WTC11 (cell line): ENCODE results near the gene SLC9A6. TPM values are rescaled to one million over a fixed set of nuclear protein-coding genes. Genes with fewer than 3 reads are reported as not detected.

Experiments
- ATAC-seq: fragments of 200-7000 bp; cut with Tn5 transposase; 2 replicates; pipeline ENCODE4 v1.10.0; 2021; ENCODE audit warnings: mild to moderate bottlenecking, moderate library complexity
- CTCF ChIA-PET: fragments of 300-600 bp; sonication (Branson Sonifier 250); formaldehyde crosslinking; loops from one replicate; lab custom pipeline; 2021; ENCODE audit warnings: antibody characterized with exemption; lab: Charles Lee
- POLR2A ChIA-PET: fragments of 350-600 bp; sonication (Branson Sonifier 250); formaldehyde crosslinking; loops from one replicate; lab custom pipeline; 2021; ENCODE audit warnings: antibody characterized with exemption; lab: Charles Lee
- DNase-seq: peaks from one replicate; pipeline ENCODE4 v3.0.0; 2021; ENCODE audit warnings: low spot score
- H3K27ac Mint-ChIP-seq: 2 replicates; pipeline ENCODE4 v1.8.0; 2021; ENCODE audit warnings: mixed read lengths
- H3K27me3 Mint-ChIP-seq: 2 replicates; pipeline ENCODE4 v1.8.0; 2021; ENCODE audit warnings: low read depth, mild to moderate bottlenecking, moderate library complexity, mixed read lengths
- H3K36me3 Mint-ChIP-seq: 2 replicates; pipeline ENCODE4 v1.8.0; 2021; ENCODE audit warnings: mixed read lengths
- H3K4me1 Mint-ChIP-seq: 2 replicates; pipeline ENCODE4 v1.8.0; 2022; ENCODE audit warnings: mixed read lengths
- H3K4me3 Mint-ChIP-seq: 2 replicates; pipeline ENCODE4 v1.8.0; 2021; ENCODE audit warnings: mild to moderate bottlenecking, moderate library complexity, mixed read lengths
- H3K9me3 Mint-ChIP-seq: 2 replicates; pipeline ENCODE4 v1.8.0; 2021; ENCODE audit warnings: mixed read lengths
- FOXK1 ChIP-seq: sonication (generic); formaldehyde crosslinking; IDR thresholded peaks from 2 replicates; pipeline ENCODE4 v1.8.0; 2022; ENCODE audit warnings: mild to moderate bottlenecking, moderate library complexity, missing genetic modification reagents
- GRHL2 ChIP-seq: fragments of 250-450 bp; sonication (Bioruptor Pico); IDR thresholded peaks from 2 replicates; pipeline ENCODE4 v1.8.0; 2022; ENCODE audit warnings: mild to moderate bottlenecking, moderate library complexity; ENCODE audit not compliant: insufficient replicate concordance, severe bottlenecking
- JAZF1 ChIP-seq: fragments of 250-450 bp; sonication (Bioruptor Pico); IDR thresholded peaks from 2 replicates; pipeline ENCODE4 v1.9.0; 2021; ENCODE audit warnings: moderate library complexity, mild to moderate bottlenecking, inconsistent platforms
- NFYB ChIP-seq: sonication (generic); formaldehyde crosslinking; conservative IDR thresholded peaks from 2 replicates; pipeline ENCODE4 v1.8.0; 2022; ENCODE audit warnings: low read depth, missing genetic modification reagents
- NR2C2 ChIP-seq: sonication (generic); formaldehyde crosslinking; IDR thresholded peaks from 2 replicates; pipeline ENCODE4 v1.8.0; 2022; ENCODE audit warnings: mild to moderate bottlenecking, missing genetic modification reagents
- RELA ChIP-seq: sonication (generic); formaldehyde crosslinking; IDR thresholded peaks from 2 replicates; pipeline ENCODE4 v1.8.1; 2022; ENCODE audit warnings: missing genetic modification reagents, mild to moderate bottlenecking, borderline replicate concordance
- ZBTB21 ChIP-seq: sonication (generic); formaldehyde crosslinking; IDR thresholded peaks from 2 replicates; pipeline ENCODE4 v1.8.1; 2023; ENCODE audit warnings: mild to moderate bottlenecking, missing genetic modification reagents, borderline replicate concordance
- ZNF138 ChIP-seq: sonication (generic); formaldehyde crosslinking; conservative IDR thresholded peaks from 2 replicates; pipeline ENCODE4 v1.8.1; 2022; ENCODE audit warnings: mild to moderate bottlenecking, moderate library complexity, missing genetic modification reagents
- ZNF263 ChIP-seq: sonication (generic); formaldehyde crosslinking; IDR thresholded peaks from 2 replicates; pipeline ENCODE4 v1.8.1; 2022; ENCODE audit warnings: low read depth, mild to moderate bottlenecking, moderate library complexity, missing genetic modification reagents
- ZNF396 ChIP-seq: fragments of 250-450 bp; sonication (Bioruptor Pico); IDR thresholded peaks from 2 replicates; pipeline ENCODE4 v1.8.0; 2021; ENCODE audit warnings: mild to moderate bottlenecking, moderate library complexity, borderline replicate concordance
- total RNA-seq: library from RNA; stranded (reverse); gene quantifications from 3 replicates; pipeline ENCODE4 v1.2.3, GENCODE V29; 2021
- TF ChIP-seq, protein P1 (sequence below): sonication (generic); formaldehyde crosslinking; IDR thresholded peaks from 2 replicates; pipeline ENCODE4 v1.8.1; 2022; ENCODE audit warnings: low read depth, missing genetic modification reagents, borderline replicate concordance
- TF ChIP-seq, protein P2 (sequence below): sonication (generic); formaldehyde crosslinking; IDR thresholded peaks from 2 replicates; pipeline ENCODE4 v1.8.0; 2022; ENCODE audit warnings: mild to moderate bottlenecking, missing genetic modification reagents
- TF ChIP-seq, protein P3 (sequence below): fragments of 250-450 bp; sonication (Bioruptor Pico); IDR thresholded peaks from 2 replicates; pipeline ENCODE4 v1.9.0; 2021; ENCODE audit warnings: mild to moderate bottlenecking, borderline replicate concordance

SLC9A6 gene
- total RNA-seq, 1 experiment from 2014 or later, result 9.6 TPM

GRCh38 chrX:136064661-136065043 is 79.4 kb downstream of the SLC9A6 start:
- Mint-ChIP-seq H3K4me3 (no peak overlapping the region), H3K4me1 (no peaks in the 10 kb centered on the region), H3K27me3 (no peaks in the 10 kb centered on the region), H3K36me3 (no peaks in the 10 kb centered on the region), H3K27ac (no peak overlapping the region), H3K9me3 (no peaks in the 10 kb centered on the region)
- ATAC-seq, result no peak
- no peak for DNase-seq
- CTCF ChIA-PET, result interaction anchor here (0.8 kb wide), 1 partner anchor 98 kb away, joined by 3 read pairs; no protein-coding TSS in a partner anchor
- POLR2A ChIA-PET, result no interaction called here
- no peak for TF ChIP-seq ZNF263 (CRISPR knock-in tag)
- TF ChIP-seq ZNF138 (CRISPR knock-in tag), result no peak
- TF ChIP-seq, protein P1, sequence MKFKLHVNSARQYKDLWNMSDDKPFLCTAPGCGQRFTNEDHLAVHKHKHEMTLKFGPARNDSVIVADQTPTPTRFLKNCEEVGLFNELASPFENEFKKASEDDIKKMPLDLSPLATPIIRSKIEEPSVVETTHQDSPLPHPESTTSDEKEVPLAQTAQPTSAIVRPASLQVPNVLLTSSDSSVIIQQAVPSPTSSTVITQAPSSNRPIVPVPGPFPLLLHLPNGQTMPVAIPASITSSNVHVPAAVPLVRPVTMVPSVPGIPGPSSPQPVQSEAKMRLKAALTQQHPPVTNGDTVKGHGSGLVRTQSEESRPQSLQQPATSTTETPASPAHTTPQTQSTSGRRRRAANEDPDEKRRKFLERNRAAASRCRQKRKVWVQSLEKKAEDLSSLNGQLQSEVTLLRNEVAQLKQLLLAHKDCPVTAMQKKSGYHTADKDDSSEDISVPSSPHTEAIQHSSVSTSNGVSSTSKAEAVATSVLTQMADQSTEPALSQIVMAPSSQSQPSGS (CRISPR knock-in tag), result no peak
- TF ChIP-seq ZNF396, result no peak
- TF ChIP-seq NR2C2 (CRISPR knock-in tag), result no peak
- no peak for TF ChIP-seq NFYB (CRISPR knock-in tag)
- TF ChIP-seq GRHL2 (CRISPR knock-in tag), result no peak
- no peak for TF ChIP-seq JAZF1 (CRISPR knock-in tag)
- TF ChIP-seq, protein P2, sequence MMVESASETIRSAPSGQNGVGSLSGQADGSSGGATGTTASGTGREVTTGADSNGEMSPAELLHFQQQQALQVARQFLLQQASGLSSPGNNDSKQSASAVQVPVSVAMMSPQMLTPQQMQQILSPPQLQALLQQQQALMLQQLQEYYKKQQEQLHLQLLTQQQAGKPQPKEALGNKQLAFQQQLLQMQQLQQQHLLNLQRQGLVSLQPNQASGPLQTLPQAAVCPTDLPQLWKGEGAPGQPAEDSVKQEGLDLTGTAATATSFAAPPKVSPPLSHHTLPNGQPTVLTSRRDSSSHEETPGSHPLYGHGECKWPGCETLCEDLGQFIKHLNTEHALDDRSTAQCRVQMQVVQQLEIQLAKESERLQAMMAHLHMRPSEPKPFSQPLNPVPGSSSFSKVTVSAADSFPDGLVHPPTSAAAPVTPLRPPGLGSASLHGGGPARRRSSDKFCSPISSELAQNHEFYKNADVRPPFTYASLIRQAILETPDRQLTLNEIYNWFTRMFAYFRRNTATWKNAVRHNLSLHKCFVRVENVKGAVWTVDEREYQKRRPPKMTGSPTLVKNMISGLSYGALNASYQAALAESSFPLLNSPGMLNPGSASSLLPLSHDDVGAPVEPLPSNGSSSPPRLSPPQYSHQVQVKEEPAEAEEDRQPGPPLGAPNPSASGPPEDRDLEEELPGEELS, result no peak

- Mint-ChIP-seq H3K4me3 (no peak overlapping the region), H3K36me3 (no peaks in the 10 kb centered on the region), H3K4me1 (no peaks in the 10 kb centered on the region), H3K27ac (no peak overlapping the region), H3K27me3 (no peaks in the 10 kb centered on the region), H3K9me3 (no peaks in the 10 kb centered on the region)
- DNase-seq, result no peak
- POLR2A ChIA-PET, result no interaction called here
- CTCF ChIA-PET, result interaction anchor here (0.8 kb wide), 1 partner anchor 98 kb away, joined by 3 read pairs; no protein-coding TSS in a partner anchor
- ATAC-seq, result no peak
- TF ChIP-seq ZBTB21 (CRISPR knock-in tag) (no peak), FOXK1 (no peak), RELA (no peak)
- TF ChIP-seq, protein P3, sequence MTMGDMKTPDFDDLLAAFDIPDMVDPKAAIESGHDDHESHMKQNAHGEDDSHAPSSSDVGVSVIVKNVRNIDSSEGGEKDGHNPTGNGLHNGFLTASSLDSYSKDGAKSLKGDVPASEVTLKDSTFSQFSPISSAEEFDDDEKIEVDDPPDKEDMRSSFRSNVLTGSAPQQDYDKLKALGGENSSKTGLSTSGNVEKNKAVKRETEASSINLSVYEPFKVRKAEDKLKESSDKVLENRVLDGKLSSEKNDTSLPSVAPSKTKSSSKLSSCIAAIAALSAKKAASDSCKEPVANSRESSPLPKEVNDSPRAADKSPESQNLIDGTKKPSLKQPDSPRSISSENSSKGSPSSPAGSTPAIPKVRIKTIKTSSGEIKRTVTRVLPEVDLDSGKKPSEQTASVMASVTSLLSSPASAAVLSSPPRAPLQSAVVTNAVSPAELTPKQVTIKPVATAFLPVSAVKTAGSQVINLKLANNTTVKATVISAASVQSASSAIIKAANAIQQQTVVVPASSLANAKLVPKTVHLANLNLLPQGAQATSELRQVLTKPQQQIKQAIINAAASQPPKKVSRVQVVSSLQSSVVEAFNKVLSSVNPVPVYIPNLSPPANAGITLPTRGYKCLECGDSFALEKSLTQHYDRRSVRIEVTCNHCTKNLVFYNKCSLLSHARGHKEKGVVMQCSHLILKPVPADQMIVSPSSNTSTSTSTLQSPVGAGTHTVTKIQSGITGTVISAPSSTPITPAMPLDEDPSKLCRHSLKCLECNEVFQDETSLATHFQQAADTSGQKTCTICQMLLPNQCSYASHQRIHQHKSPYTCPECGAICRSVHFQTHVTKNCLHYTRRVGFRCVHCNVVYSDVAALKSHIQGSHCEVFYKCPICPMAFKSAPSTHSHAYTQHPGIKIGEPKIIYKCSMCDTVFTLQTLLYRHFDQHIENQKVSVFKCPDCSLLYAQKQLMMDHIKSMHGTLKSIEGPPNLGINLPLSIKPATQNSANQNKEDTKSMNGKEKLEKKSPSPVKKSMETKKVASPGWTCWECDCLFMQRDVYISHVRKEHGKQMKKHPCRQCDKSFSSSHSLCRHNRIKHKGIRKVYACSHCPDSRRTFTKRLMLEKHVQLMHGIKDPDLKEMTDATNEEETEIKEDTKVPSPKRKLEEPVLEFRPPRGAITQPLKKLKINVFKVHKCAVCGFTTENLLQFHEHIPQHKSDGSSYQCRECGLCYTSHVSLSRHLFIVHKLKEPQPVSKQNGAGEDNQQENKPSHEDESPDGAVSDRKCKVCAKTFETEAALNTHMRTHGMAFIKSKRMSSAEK (CRISPR knock-in tag), result no peak
- TF ChIP-seq, protein P1 (CRISPR knock-in tag), result no peak
These were observed 79.9 kb downstream of the SLC9A6 start for GRCh38 chrX:136065044-136065671.
